HFFc6 (cell line): ENCODE results near the gene ATP6V0E1. TPM values are rescaled to one million over a fixed set of nuclear protein-coding genes. Genes with fewer than 3 reads are reported as not detected.

Source experiments
- DNase-seq: peaks from one replicate; pipeline ENCODE4 v3.0.0-alpha.2; 2018
- H3K27ac Mint-ChIP-seq: 2 replicates; pipeline ENCODE4 v1.8.0; 2020; ENCODE audit warnings: mild to moderate bottlenecking, mixed read lengths
- H3K27me3 Mint-ChIP-seq: 2 replicates; pipeline ENCODE4 v1.8.0; 2021; ENCODE audit warnings: mild to moderate bottlenecking, moderate library complexity, mixed read lengths; ENCODE audit not compliant: insufficient read depth
- H3K36me3 Mint-ChIP-seq: 2 replicates; pipeline ENCODE4 v1.8.0; 2021; ENCODE audit warnings: low read depth, mixed read lengths
- H3K4me1 Mint-ChIP-seq: 2 replicates; pipeline ENCODE4 v1.8.0; 2020; ENCODE audit warnings: low read depth, mixed read lengths
- H3K4me3 Mint-ChIP-seq: 2 replicates; pipeline ENCODE4 v1.8.0; 2020; ENCODE audit warnings: mild to moderate bottlenecking, moderate library complexity, mixed read lengths
- H3K9me3 Mint-ChIP-seq: 2 replicates; pipeline ENCODE4 v1.8.0; 2020; ENCODE audit warnings: mild to moderate bottlenecking, mixed read lengths
- CTCF ChIP-seq: fragments of 200-600 bp; sonication (generic); IDR thresholded peaks from 2 replicates; pipeline ENCODE4 v1.5.0; 2021; ENCODE audit warnings: antibody characterized with exemption, mild to moderate bottlenecking
- total RNA-seq, 6 experiments: library from RNA; stranded (reverse); fragmentation: NEBNext Ultra II Directional; extraction: Animal tissue kit (Norgen Biotek cat#: 25700); gene quantifications; 2 replicates in 1 of 6; 3 replicates in 5 of 6; pipeline ENCODE4 v1.2.3, GENCODE V29; 2021

The ATP6V0E1 gene
- total RNA-seq, 6 experiments from 2014 or later: 462 to 606 (median 488) TPM

- no peak for TF ChIP-seq CTCF
- no peak overlapping the region for H3K27ac Mint-ChIP-seq
- H3K27me3 Mint-ChIP-seq: no peaks in the 10 kb centered on the region
- peaks cover 23% of the 10 kb centered on the region for H3K4me1 Mint-ChIP-seq
- DNase-seq: no peak
- peaks cover 23% of the 10 kb centered on the region for H3K36me3 Mint-ChIP-seq
- no peaks in the 10 kb centered on the region for H3K9me3 Mint-ChIP-seq
- no peak overlapping the region for H3K4me3 Mint-ChIP-seq
These were observed 49.2 kb downstream of the ATP6V0E1 start for GRCh38 chr5:173032730-173033129.

- TF ChIP-seq CTCF: no peak
- Mint-ChIP-seq H3K9me3 (no peaks in the 10 kb centered on the region), H3K27ac (no peak overlapping the region), H3K4me1 (peaks cover 23% of the 10 kb centered on the region), H3K27me3 (no peaks in the 10 kb centered on the region), H3K4me3 (no peak overlapping the region), H3K36me3 (peaks cover 30% of the 10 kb centered on the region)
- no peak for DNase-seq
These were observed 50.4 kb downstream of the ATP6V0E1 start for GRCh38 chr5:173033923-173034322.

- Mint-ChIP-seq H3K27me3 (no peaks in the 10 kb centered on the region; the same call in 1 of the 2 replicates), H3K36me3 (peaks cover 48% of the 10 kb centered on the region), H3K4me3 (no peak overlapping the region), H3K9me3 (peaks cover 19% of the 10 kb centered on the region), H3K27ac (peak overlapping the region; percentile 7; the same call in 1 of the 2 replicates), H3K4me1 (peaks cover 23% of the 10 kb centered on the region)
- TF ChIP-seq CTCF: no peak
- no peak for DNase-seq
These were observed 52.5 kb downstream of the ATP6V0E1 start for GRCh38 chr5:173035904-173036707.

- peaks cover 46% of the 10 kb centered on the region for H3K36me3 Mint-ChIP-seq
- H3K4me1 Mint-ChIP-seq: peaks cover 34% of the 10 kb centered on the region
- H3K27ac Mint-ChIP-seq: no peak overlapping the region
These were observed 55.6 kb downstream of the ATP6V0E1 start for GRCh38 chr5:173039188-173039587.

GRCh38 chr5:173039964-173040363, 56.4 kb downstream of the ATP6V0E1 start:
- no peak for DNase-seq
- H3K27me3 Mint-ChIP-seq: peaks cover 2% of the 10 kb centered on the region; the same call in 1 of the 2 replicates
- H3K4me1 Mint-ChIP-seq: peaks cover 27% of the 10 kb centered on the region
- H3K9me3 Mint-ChIP-seq: peaks cover 19% of the 10 kb centered on the region
- TF ChIP-seq CTCF: no peak
- H3K27ac Mint-ChIP-seq: no peak overlapping the region
- H3K4me3 Mint-ChIP-seq: no peak overlapping the region
- peaks cover 38% of the 10 kb centered on the region for H3K36me3 Mint-ChIP-seq

More at GRCh38 chr5:173039188-173039587, 55.6 kb downstream of the ATP6V0E1 start:
- no peak for DNase-seq
- no peak overlapping the region for H3K4me3 Mint-ChIP-seq
- no peaks in the 10 kb centered on the region; the same call in 1 of the 2 replicates for H3K27me3 Mint-ChIP-seq
- TF ChIP-seq CTCF: no peak
- H3K9me3 Mint-ChIP-seq: peaks cover 19% of the 10 kb centered on the region
